Measurements from ENCODE around the gene ITGB2. TPM values are rescaled to one million over a fixed set of nuclear protein-coding genes. Genes with fewer than 3 reads are reported as not detected.

The ITGB2 gene
- total RNA-seq, 4 donors from 2014 or later = 20.2 to 46.8 (median 21.0) TPM

DNA sequence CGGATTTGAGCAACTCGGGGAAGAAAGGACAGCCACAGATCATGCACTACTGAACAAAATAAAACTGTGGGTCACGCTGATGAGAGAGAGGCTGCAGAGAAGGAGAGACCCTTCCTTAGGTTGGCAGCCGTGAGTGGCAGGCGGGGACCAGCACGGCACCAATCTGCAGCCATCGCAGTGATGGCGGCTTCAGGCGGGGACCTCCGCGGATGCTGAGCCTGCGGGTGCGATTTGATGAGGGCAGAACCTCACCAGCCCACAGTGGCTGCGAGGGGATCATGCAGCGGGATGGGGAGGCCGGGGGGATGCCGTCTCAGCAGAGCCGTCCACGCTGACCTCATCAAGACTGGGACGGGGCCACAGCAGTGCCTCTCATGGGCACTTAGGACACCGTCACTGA, 11.8 kb downstream of the ITGB2 start:
- H3K4me3 ChIP-seq = no peak overlapping the region
- intact Hi-C loops (cut with DNase I; ENCODE audit: low total_unique reads) = no loop called here

DNA sequence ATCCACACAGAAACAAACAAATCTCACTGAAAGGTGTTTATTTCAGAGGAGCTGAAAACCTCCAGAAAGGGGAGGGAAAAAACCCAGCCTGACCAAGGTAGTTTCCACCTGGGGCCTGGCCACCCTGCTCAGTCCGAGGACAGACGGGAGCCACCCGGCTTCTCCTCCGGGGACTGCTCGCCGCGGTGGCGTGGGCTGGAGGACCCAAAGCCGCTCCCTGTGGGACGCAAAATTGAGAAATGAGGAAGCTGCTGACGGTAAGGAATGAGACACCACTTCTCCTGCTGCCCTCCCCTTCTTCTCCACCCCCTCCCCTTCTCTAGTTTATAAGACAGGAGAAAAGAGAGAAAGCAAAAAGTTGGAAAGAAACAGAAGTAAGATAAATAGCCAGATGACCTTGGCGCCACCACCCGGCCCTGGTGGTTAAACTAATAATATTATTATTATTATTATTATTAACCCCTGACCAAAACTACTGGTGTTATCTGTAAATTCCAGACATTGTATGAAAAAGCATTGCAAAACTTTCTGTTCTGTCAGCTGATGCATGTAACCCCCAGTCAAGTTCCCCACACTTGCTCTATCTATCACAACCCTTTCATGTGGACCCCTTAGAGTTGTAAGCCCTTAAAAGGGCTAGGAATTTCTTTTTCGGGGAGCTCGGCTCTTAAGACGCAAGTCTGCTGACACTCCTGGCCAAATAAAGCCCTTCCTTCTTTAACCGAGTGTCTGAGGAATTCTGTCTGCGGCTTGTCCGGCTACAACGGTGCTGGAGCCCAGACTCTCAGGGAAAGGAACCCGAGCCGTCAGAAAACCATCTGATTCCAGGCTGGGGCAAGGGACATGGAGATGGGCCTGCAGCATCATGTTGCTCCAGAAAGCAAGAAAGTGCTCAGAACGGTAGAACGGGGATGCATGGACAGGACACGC, 12.5 kb downstream of the ITGB2 start:
- no peak overlapping the region for H3K4me3 ChIP-seq
- DNase-seq = no peak
- no peaks in the 10 kb centered on the region for H3K27me3 ChIP-seq
- H3K27ac ChIP-seq = no peak overlapping the region
- intact Hi-C loops (cut with DNase I; ENCODE audit: low total_unique reads) = no loop called here
- no peaks in the 10 kb centered on the region for H3K4me1 ChIP-seq
- H3K9me3 ChIP-seq = no peaks in the 10 kb centered on the region
- TF ChIP-seq POLR2A (IDR thresholded peaks at IDR 0.05) = no peak
- TF ChIP-seq, protein P1, sequence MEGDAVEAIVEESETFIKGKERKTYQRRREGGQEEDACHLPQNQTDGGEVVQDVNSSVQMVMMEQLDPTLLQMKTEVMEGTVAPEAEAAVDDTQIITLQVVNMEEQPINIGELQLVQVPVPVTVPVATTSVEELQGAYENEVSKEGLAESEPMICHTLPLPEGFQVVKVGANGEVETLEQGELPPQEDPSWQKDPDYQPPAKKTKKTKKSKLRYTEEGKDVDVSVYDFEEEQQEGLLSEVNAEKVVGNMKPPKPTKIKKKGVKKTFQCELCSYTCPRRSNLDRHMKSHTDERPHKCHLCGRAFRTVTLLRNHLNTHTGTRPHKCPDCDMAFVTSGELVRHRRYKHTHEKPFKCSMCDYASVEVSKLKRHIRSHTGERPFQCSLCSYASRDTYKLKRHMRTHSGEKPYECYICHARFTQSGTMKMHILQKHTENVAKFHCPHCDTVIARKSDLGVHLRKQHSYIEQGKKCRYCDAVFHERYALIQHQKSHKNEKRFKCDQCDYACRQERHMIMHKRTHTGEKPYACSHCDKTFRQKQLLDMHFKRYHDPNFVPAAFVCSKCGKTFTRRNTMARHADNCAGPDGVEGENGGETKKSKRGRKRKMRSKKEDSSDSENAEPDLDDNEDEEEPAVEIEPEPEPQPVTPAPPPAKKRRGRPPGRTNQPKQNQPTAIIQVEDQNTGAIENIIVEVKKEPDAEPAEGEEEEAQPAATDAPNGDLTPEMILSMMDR (IDR thresholded peaks at IDR 0.05) = no peak
- no peaks in the 10 kb centered on the region for H3K36me3 ChIP-seq

More for the DNA sequence above, 11.8 kb downstream of the ITGB2 start:
- Histone ChIP-seq H3K4me1 (no peaks in the 10 kb centered on the region), H3K27me3 (no peaks in the 10 kb centered on the region), H3K27ac (no peak overlapping the region), H3K36me3 (no peaks in the 10 kb centered on the region), H3K9me3 (no peaks in the 10 kb centered on the region)
- no peak for DNase-seq
- TF ChIP-seq POLR2A (IDR thresholded peaks at IDR 0.05) = no peak
- TF ChIP-seq, protein P1 (IDR thresholded peaks at IDR 0.05) = no peak

DNA sequence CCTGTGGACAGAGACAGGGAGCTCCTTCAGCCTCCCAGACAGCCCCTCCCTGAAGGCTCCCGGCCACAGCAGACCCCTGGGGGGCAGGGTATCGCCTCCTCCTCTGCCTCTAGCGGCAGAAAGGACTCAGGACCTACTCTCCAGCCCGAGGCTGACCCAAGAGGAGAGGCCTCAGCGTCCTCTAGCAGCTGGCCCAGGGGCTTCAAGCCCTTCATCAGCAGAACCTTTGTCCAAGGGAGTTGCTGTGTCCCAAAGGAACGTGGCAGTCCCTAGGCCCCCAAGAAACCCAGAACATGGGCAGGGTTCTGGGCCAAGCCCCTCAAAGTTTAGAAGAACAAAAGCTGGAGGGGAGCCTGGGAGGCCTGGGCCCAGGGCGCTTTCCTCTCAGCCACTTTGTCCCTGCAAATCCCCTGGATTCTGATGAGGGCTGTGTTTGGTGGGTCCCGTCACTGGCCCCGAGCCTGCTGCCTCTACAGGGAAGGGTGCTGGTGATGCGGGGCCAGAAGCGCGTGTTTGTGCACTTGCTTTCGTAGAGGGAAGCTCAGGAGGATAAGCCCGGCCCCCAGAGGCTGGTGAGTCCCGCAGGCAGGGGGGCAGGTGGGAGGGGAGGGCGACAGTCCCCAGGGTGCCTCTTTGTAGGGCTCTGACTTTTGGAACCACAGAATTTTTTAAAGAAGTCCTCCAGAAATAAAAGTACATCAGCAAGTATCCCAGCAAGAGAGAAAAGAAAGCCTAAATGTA, 13.3 kb downstream of the ITGB2 start:
- Histone ChIP-seq H3K4me1 (no peaks in the 10 kb centered on the region), H3K9me3 (no peaks in the 10 kb centered on the region), H3K27ac (no peak overlapping the region), H3K36me3 (no peaks in the 10 kb centered on the region), H3K27me3 (no peaks in the 10 kb centered on the region), H3K4me3 (no peak overlapping the region)
- TF ChIP-seq POLR2A (IDR thresholded peaks at IDR 0.05) = no peak
- TF ChIP-seq, protein P1 (IDR thresholded peaks at IDR 0.05) = no peak
- intact Hi-C loops (cut with DNase I; ENCODE audit: low total_unique reads) = no loop called here
- no peak for DNase-seq

DNA sequence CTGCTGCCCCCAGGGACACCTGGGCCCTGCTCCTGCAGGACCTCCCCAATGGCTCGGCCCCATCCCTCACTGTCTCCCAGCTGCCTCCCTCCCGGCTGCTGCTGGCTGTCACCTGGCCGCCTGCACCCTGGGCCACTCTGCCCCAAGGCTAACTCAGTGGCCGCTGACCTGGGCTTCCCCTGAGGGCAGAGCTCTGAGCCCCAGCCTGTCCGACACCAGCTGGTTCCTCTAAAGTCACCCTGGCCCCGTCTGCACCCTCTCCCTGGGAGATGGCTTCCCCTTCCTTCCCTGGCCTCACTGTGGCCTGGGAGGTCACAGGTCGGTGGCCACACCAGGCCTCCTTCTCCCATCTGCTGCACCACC, 15.0 kb downstream of the ITGB2 start:
- no peaks in the 10 kb centered on the region for H3K27me3 ChIP-seq
- no peak overlapping the region for H3K27ac ChIP-seq
- TF ChIP-seq POLR2A (IDR thresholded peaks at IDR 0.05) = no peak
- TF ChIP-seq, protein P1 (IDR thresholded peaks at IDR 0.05) = no peak
- no peaks in the 10 kb centered on the region for H3K36me3 ChIP-seq
- intact Hi-C loops (cut with DNase I; ENCODE audit: low total_unique reads) = no loop called here
- H3K9me3 ChIP-seq = no peaks in the 10 kb centered on the region
- no peak for DNase-seq
- H3K4me1 ChIP-seq = no peaks in the 10 kb centered on the region
- no peak overlapping the region for H3K4me3 ChIP-seq
